22Rv1 (cell line): Measurements from ENCODE around the gene GIT2.

ENCODE experiments used
- H3K27ac ChIP-seq: fragments of 450-650 bp; 2 replicates; pipeline ENCODE4 v1.5.1; 2017
- ZFX ChIP-seq: fragments of 450-650 bp; IDR thresholded peaks from 2 replicates; pipeline ENCODE4 v1.6.1; 2017; ENCODE audit warnings: antibody characterized with exemption, borderline replicate concordance
- TF ChIP-seq, protein P1 (sequence below): fragments of 450-650 bp; IDR thresholded peaks from 2 replicates; pipeline ENCODE4 v1.5.1; 2017; ENCODE audit warnings: mild to moderate bottlenecking

GIT2 gene

GRCh38 chr12:109952160-109952858 lies 43.9 kb downstream of the GIT2 start:
- H3K27ac ChIP-seq, result no peak overlapping the region

GRCh38 chr12:109951751-109952150 lies 44.4 kb downstream of the GIT2 start:
- TF ChIP-seq ZFX, result no peak
- TF ChIP-seq, protein P1, sequence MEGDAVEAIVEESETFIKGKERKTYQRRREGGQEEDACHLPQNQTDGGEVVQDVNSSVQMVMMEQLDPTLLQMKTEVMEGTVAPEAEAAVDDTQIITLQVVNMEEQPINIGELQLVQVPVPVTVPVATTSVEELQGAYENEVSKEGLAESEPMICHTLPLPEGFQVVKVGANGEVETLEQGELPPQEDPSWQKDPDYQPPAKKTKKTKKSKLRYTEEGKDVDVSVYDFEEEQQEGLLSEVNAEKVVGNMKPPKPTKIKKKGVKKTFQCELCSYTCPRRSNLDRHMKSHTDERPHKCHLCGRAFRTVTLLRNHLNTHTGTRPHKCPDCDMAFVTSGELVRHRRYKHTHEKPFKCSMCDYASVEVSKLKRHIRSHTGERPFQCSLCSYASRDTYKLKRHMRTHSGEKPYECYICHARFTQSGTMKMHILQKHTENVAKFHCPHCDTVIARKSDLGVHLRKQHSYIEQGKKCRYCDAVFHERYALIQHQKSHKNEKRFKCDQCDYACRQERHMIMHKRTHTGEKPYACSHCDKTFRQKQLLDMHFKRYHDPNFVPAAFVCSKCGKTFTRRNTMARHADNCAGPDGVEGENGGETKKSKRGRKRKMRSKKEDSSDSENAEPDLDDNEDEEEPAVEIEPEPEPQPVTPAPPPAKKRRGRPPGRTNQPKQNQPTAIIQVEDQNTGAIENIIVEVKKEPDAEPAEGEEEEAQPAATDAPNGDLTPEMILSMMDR, result no peak
- no peak overlapping the region for H3K27ac ChIP-seq

More at GRCh38 chr12:109952160-109952858, 43.9 kb downstream of the GIT2 start:
- TF ChIP-seq, protein P1, result no peak
- TF ChIP-seq ZFX, result no peak

DNA sequence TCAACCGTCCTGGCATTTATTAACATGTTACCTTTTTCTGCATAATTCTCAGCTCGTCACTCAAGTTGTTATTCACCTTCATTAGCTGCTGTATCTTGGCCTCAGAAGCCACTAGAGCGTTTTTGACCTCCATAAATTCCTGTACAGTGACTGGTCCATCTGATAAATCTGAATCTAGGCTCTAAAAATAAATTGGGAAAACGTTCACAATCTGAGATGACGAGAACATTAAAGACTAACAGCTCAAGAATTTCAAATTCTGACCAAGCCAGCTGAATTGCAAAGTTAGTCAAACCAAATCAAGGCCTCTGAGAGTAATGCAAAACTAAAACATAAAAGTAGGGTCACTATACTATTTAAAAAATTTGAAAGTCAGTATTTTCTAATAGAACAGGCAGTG lies 45.0 kb downstream of the GIT2 start:
- no peak overlapping the region for H3K27ac ChIP-seq
- TF ChIP-seq, protein P1, result no peak
- TF ChIP-seq ZFX, result no peak

GRCh38 chr12:109950625-109951024 lies 45.5 kb downstream of the GIT2 start:
- no peak overlapping the region for H3K27ac ChIP-seq
- no peak for TF ChIP-seq ZFX
- TF ChIP-seq, protein P1, result no peak

GRCh38 chr12:109949089-109949488 lies 47.1 kb downstream of the GIT2 start:
- TF ChIP-seq, protein P1, result no peak
- no peak for TF ChIP-seq ZFX
- H3K27ac ChIP-seq, result no peak overlapping the region

- no peak overlapping the region for H3K27ac ChIP-seq
- TF ChIP-seq ZFX, result no peak
- TF ChIP-seq, protein P1, result no peak
Observed at GRCh38 chr12:109948368-109948767, 47.8 kb downstream of the GIT2 start.

GRCh38 chr12:109947521-109947920 lies 48.6 kb downstream of the GIT2 start:
- H3K27ac ChIP-seq, result no peak overlapping the region
- TF ChIP-seq, protein P1, result no peak
- no peak for TF ChIP-seq ZFX
